ENCODE measurements around the gene KDM4C. TPM values are rescaled to one million over a fixed set of nuclear protein-coding genes. Genes with fewer than 3 reads are reported as not detected.

KDM4C gene
- total RNA-seq, 1 experiment from 2014 or later: 16.8 TPM

GRCh38 chr9:7097040-7097715, 339.4 kb downstream of the KDM4C start:
- no peak overlapping the region for H3K4me3 ChIP-seq (replicated peaks in 1 of 2; ENCODE audit: low read depth in 1 of 2, low read length in 2 of 2)
- RAD21 ChIA-PET (ENCODE audit: low non-redundant PET in 1 of 2, low total read pairs in 2 of 2, uncharacterized antibody in 2 of 2, unreplicated experiment in 2 of 2): no interaction called here
- ATAC-seq: peak; percentile 42; the same call in 1 of the 2 replicates
- H3K4me1 ChIP-seq (ENCODE audit: control insufficient read depth in 1 of 2, insufficient read depth in 2 of 2, low read length in 2 of 2): peaks cover 0 to 5% of the 10 kb centered on the region in 2 experiments; a peak in 1 of 4 replicates
- H3K9me2 ChIP-seq (ENCODE audit: insufficient read depth): no peaks in the 10 kb centered on the region
- no peaks in the 10 kb centered on the region for H3K79me2 ChIP-seq (ENCODE audit: insufficient read depth, low read length)
- intact Hi-C loops (cut with micrococcal nuclease): loop anchor here (10.0 kb wide), 1 partner anchor 138 kb away; no protein-coding TSS in a partner anchor
- DNase-seq (ENCODE audit: low read depth, low spot score): no peak
- no peaks in the 10 kb centered on the region for H3K27me3 ChIP-seq (ENCODE audit: insufficient read depth, low read length)
- H3K36me3 ChIP-seq (ENCODE audit: control insufficient read depth in 1 of 2, insufficient read depth in 2 of 2, low read length in 2 of 2): no peaks in the 10 kb centered on the region
- H2AFZ ChIP-seq (ENCODE audit: low read depth, low read length, poor library complexity, severe bottlenecking): no peak overlapping the region
- no peak overlapping the region for H3K9ac ChIP-seq (ENCODE audit: low read length)
- no TSS peak for BruUV-seq (replicated peaks)
- no peak overlapping the region for H3K27ac ChIP-seq (ENCODE audit: low read depth, low read length)
- POLR2A ChIA-PET: no interaction called here
- H4K20me1 ChIP-seq (ENCODE audit: insufficient read depth): no peaks in the 10 kb centered on the region
- no peak overlapping the region for H3K4me2 ChIP-seq (ENCODE audit: low read length)
- CTCF ChIA-PET: no interaction called here
- no peaks in the 10 kb centered on the region for H3K9me3 ChIP-seq (ENCODE audit: control insufficient read depth in 1 of 2, insufficient read depth in 1 of 2, low read depth in 1 of 2, low read length in 2 of 2)
- TF ChIP-seq YY1 (IDR thresholded peaks at IDR 0.05; ENCODE audit: extremely low read depth, insufficient replicate concordance, low read depth, low read length) (no peak), ZBTB33 (IDR thresholded peaks at IDR 0.05; ENCODE audit: extremely low read depth, insufficient replicate concordance, low read length) (no peak), FOSL1 (IDR thresholded peaks at IDR 0.05; ENCODE audit: low read depth) (no peak), JUND (IDR thresholded peaks at IDR 0.05) (no peak), ZNF274 (IDR thresholded peaks at IDR 0.05; ENCODE audit: low read depth, low read length) (no peak), RAD21 (IDR thresholded peaks at IDR 0.05; ENCODE audit: low read depth) (no peak), REST (IDR thresholded peaks at IDR 0.05; ENCODE audit: low read depth) (no peak), CEBPB (IDR thresholded peaks at IDR 0.05; ENCODE audit: low read depth) (no peak), EZH2phosphoT487 (IDR thresholded peaks at IDR 0.05; ENCODE audit: borderline replicate concordance) (no peak), CBX3 (IDR thresholded peaks at IDR 0.05; ENCODE audit: low read depth) (no peak), ELF1 (IDR thresholded peaks at IDR 0.05; ENCODE audit: borderline replicate concordance, low read depth) (no peak), ZFX (IDR thresholded peaks at IDR 0.05) (no peak), MAX (IDR thresholded peaks at IDR 0.05) (no peak), ATF3 (IDR thresholded peaks at IDR 0.05) (no peak), POLR2AphosphoS5 (IDR thresholded peaks at IDR 0.05; ENCODE audit: low read depth, low read length) (no peak), SRF (IDR thresholded peaks at IDR 0.05; ENCODE audit: low read depth) (no peak), EZH2 (IDR thresholded peaks at IDR 0.05) (no peak), TCF7L2 (IDR thresholded peaks at IDR 0.05; ENCODE audit: borderline replicate concordance, extremely low read depth, insufficient read depth, insufficient read length) (no peak)
